H1 (cell line): ENCODE measurements around the gene TERC. TPM values are rescaled to one million over a fixed set of nuclear protein-coding genes. Genes with fewer than 3 reads are reported as not detected.

Experiments used
- CTCF ChIA-PET: fragments of 300-600 bp; sonication (Branson Sonifier 250); formaldehyde crosslinking; loops from one replicate; lab custom pipeline; 2021; ENCODE audit not compliant: partially characterized antibody; lab: Charles Lee
- POLR2A ChIA-PET: fragments of 300-600 bp; sonication (Branson Sonifier 250); formaldehyde crosslinking; loops from one replicate; lab custom pipeline; 2021; ENCODE audit warnings: inconsistent platforms; ENCODE audit not compliant: partially characterized antibody; lab: Charles Lee
- DNase-seq, 2 experiments: peaks; one replicate each; pipeline versions ENCODE4 v3.0.0 to v3.0.0-alpha.2; 2010 to 2022; ENCODE audit warnings: low spot score in 2 of 2, low read depth in 1 of 2, mixed read lengths in 1 of 2
- FAIRE-seq: peaks from 2 replicates; lab custom pipeline; 2011; peaks lifted over from hg19 to GRCh38; lab: Jason Lieb, UNC
- H2AFZ ChIP-seq: 2 replicates; pipeline ENCODE4 v1.8.1; 2012; ENCODE audit warnings: low read length, inconsistent platforms
- H2AK5ac ChIP-seq: 2 replicates; pipeline ENCODE4 v1.6.1; 2013; ENCODE audit warnings: low read depth, low read length
- H2BK120ac ChIP-seq: replicated peaks from 2 replicates; pipeline ENCODE3; 2013; ENCODE audit warnings: low read depth, low read length, inconsistent platforms
- H2BK12ac ChIP-seq: 2 replicates; pipeline ENCODE4 v1.6.1; 2013; ENCODE audit warnings: low read depth, low read length
- H2BK15ac ChIP-seq: 2 replicates; pipeline ENCODE4 v1.6.1; 2013; ENCODE audit warnings: low read length
- H2BK20ac ChIP-seq: 2 replicates; pipeline ENCODE4 v1.6.1; 2013; ENCODE audit warnings: low read length
- H2BK5ac ChIP-seq: 2 replicates; pipeline ENCODE4 v1.6.1; 2013; ENCODE audit warnings: low read depth, low read length
- H3K14ac ChIP-seq: 2 replicates; pipeline ENCODE4 v1.6.1; 2013; ENCODE audit warnings: inconsistent platforms; ENCODE audit not compliant: insufficient read length
- H3K18ac ChIP-seq: 2 replicates; pipeline ENCODE4 v1.6.1; 2013; ENCODE audit warnings: low read length; ENCODE audit errors: extremely low read depth
- H3K23ac ChIP-seq: 2 replicates; pipeline ENCODE4 v1.6.1; 2013; ENCODE audit warnings: inconsistent platforms; ENCODE audit not compliant: insufficient read length
- H3K23me2 ChIP-seq: 2 replicates; pipeline ENCODE4 v1.6.1; 2013; ENCODE audit warnings: low read depth, low read length
- H3K27ac ChIP-seq: 2 replicates; pipeline ENCODE4 v1.6.1; 2011; ENCODE audit warnings: low read depth, low read length, inconsistent platforms
- H3K27me3 ChIP-seq, 4 experiments: replicated peaks in 1 of 4; 1 replicate in 1 of 4; 2 replicates in 3 of 4; pipeline versions ENCODE4 v1.6.1 to v1.8.1; 2011 to 2013; ENCODE audit warnings: low read length in 3 of 4, mild to moderate bottlenecking in 3 of 4, inconsistent platforms in 2 of 4, mixed read lengths in 2 of 4, moderate library complexity in 1 of 4; ENCODE audit not compliant: control insufficient read depth in 3 of 4, insufficient read depth in 3 of 4; ENCODE audit errors: extremely low read depth in 1 of 4
- H3K36me3 ChIP-seq, 4 experiments: 2 replicates each; pipeline versions ENCODE4 v1.6.1 to v1.8.1; 2011 to 2013; ENCODE audit warnings: mild to moderate bottlenecking in 4 of 4, low read length in 3 of 4, moderate library complexity in 2 of 4, control low read depth in 1 of 4, inconsistent platforms in 1 of 4; ENCODE audit not compliant: insufficient read depth in 4 of 4, control insufficient read depth in 2 of 4
- H3K4ac ChIP-seq: replicated peaks from 2 replicates; pipeline ENCODE3; 2013; ENCODE audit warnings: low read length, low read depth, mixed read lengths, inconsistent platforms; ENCODE audit not compliant: insufficient read length
- H3K4me1 ChIP-seq, 4 experiments: replicated peaks in 1 of 4; 1 replicate in 1 of 4; 2 replicates in 3 of 4; pipeline versions ENCODE4 v1.6.1 to v1.8.1; 2011 to 2013; ENCODE audit warnings: low read length in 3 of 4, inconsistent platforms in 2 of 4, mixed read lengths in 1 of 4; ENCODE audit not compliant: insufficient read depth in 4 of 4, control insufficient read depth in 3 of 4
- H3K4me2 ChIP-seq, 2 experiments: 2 replicates each; pipeline versions ENCODE4 v1.6.1 to v1.8.1; 2011 to 2013; ENCODE audit warnings: low read depth in 2 of 2, low read length in 2 of 2, control low read depth in 1 of 2, inconsistent platforms in 1 of 2, mild to moderate bottlenecking in 1 of 2; ENCODE audit not compliant: insufficient read depth in 1 of 2
- H3K4me3 ChIP-seq, 4 experiments: fragments of 200-600, 300-600 bp in 1 of 4; sonication (generic), shearing (Covaris generic), sonication (Bioruptor Twin) in 1 of 4; 2 replicates each; pipeline versions ENCODE4 v1.5.1 to v1.8.1; 2011 to 2016; ENCODE audit warnings: low read length in 4 of 4, low read depth in 3 of 4, control low read depth in 2 of 4, inconsistent platforms in 2 of 4, mild to moderate bottlenecking in 2 of 4, mixed read lengths in 1 of 4, moderate library complexity in 1 of 4; ENCODE audit not compliant: insufficient read depth in 2 of 4; ENCODE audit errors: extremely low read depth in 1 of 4
- H3K56ac ChIP-seq: replicated peaks from 2 replicates; pipeline ENCODE3; 2013; ENCODE audit warnings: low read depth, mild to moderate bottlenecking, mixed read lengths, low read length, inconsistent platforms; ENCODE audit not compliant: insufficient read length
- H3K79me1 ChIP-seq: 2 replicates; pipeline ENCODE4 v1.6.1; 2013; ENCODE audit warnings: low read depth, low read length, control low read depth
- H3K79me2 ChIP-seq, 2 experiments: 2 replicates each; pipeline versions ENCODE4 v1.6.1 to v1.8.1; 2012 to 2013; ENCODE audit warnings: low read length in 2 of 2, mild to moderate bottlenecking in 2 of 2, inconsistent platforms in 1 of 2; ENCODE audit not compliant: insufficient read depth in 2 of 2, control insufficient read depth in 1 of 2
- H3K9ac ChIP-seq, 4 experiments: replicated peaks in 1 of 4; 1 replicate in 1 of 4; 2 replicates in 3 of 4; pipeline versions ENCODE4 v1.6.1 to v1.8.1; 2011 to 2013; ENCODE audit warnings: low read depth in 3 of 4, low read length in 3 of 4, control low read depth in 2 of 4, mild to moderate bottlenecking in 2 of 4, moderate library complexity in 2 of 4, inconsistent platforms in 1 of 4; ENCODE audit errors: extremely low read depth in 1 of 4
- H3K9me3 ChIP-seq, 2 experiments: 2 replicates each; pipeline versions ENCODE4 v1.6.1 to v1.8.1; 2012 to 2013; ENCODE audit warnings: mild to moderate bottlenecking in 2 of 2, moderate library complexity in 2 of 2, control low read depth in 1 of 2, inconsistent platforms in 1 of 2, low read depth in 1 of 2, low read length in 1 of 2, mixed read lengths in 1 of 2; ENCODE audit not compliant: insufficient read depth in 2 of 2
- H4K20me1 ChIP-seq, 2 experiments: replicated peaks in 1 of 2; 2 replicates each; pipeline versions ENCODE3 to v1.8.1; 2011 to 2013; ENCODE audit warnings: inconsistent platforms in 2 of 2, low read length in 2 of 2, mild to moderate bottlenecking in 1 of 2; ENCODE audit not compliant: insufficient read depth in 2 of 2, control insufficient read depth in 1 of 2
- H4K5ac ChIP-seq: 2 replicates; pipeline ENCODE4 v1.6.1; 2013; ENCODE audit warnings: low read length, low read depth, mixed read lengths, inconsistent platforms; ENCODE audit not compliant: insufficient read length
- H4K8ac ChIP-seq: 2 replicates; pipeline ENCODE4 v1.8.0; 2013; ENCODE audit warnings: mild to moderate bottlenecking, moderate library complexity, low read length, inconsistent platforms; ENCODE audit not compliant: insufficient read depth; ENCODE audit errors: extremely low read depth
- H4K91ac ChIP-seq: replicated peaks from 2 replicates; pipeline ENCODE3; 2013; ENCODE audit warnings: low read length, mixed read lengths, inconsistent platforms; ENCODE audit not compliant: insufficient read length
- EGR1 ChIP-seq: IDR thresholded peaks from 2 replicates; pipeline ENCODE4 v1.6.1; 2011; ENCODE audit warnings: low read depth, low read length, borderline replicate concordance
- TBP ChIP-seq: IDR thresholded peaks from 2 replicates; pipeline ENCODE4 v1.6.1; 2011; ENCODE audit warnings: low read depth, low read length, improper control_type of control experiment
- WGBS, 2 experiments: shearing (Covaris generic) in 1 of 2; methylation state at CpG; one replicate each; pipeline versions ENCODE4 v1.1.6 to v1.1.7; 2013 to 2015; ENCODE audit warnings: low lambda C conversion rate in 2 of 2, mixed read lengths in 2 of 2, inconsistent platforms in 1 of 2, low coverage in 1 of 2, missing lambda C conversion rate in 1 of 2; ENCODE audit not compliant: insufficient replicate concordance in 2 of 2, insufficient coverage in 1 of 2, insufficient read length in 1 of 2; ENCODE audit errors: extremely low coverage in 1 of 2, missing lambda C conversion rate in 1 of 2; 5-methylcytosine and 5-hydroxymethylcytosine counted together
- polyA plus RNA-seq, 7 experiments: library from polyadenylated mRNA; depleted of rRNA in 3 of 7; stranded (reverse) in 5 of 7; unstranded in 2 of 7; fragments of >200 nt in 5 of 7; fragments of 200-250 nt in 2 of 7; gene quantifications; 1 replicate in 5 of 7; 2 replicates in 1 of 7; 4 replicates in 1 of 7; pipeline versions ENCODE4 v1.2.1 to v1.2.3, GENCODE V29; 2011 to 2013; ENCODE audit warnings: missing spikeins in 2 of 7, mixed read lengths in 2 of 7
- total RNA-seq: library from RNA; stranded (reverse); fragmentation: NEBNext Ultra II Directional; extraction: Animal tissue kit (Norgen Biotek cat#: 25700); gene quantifications from 2 replicates; pipeline ENCODE4 v1.2.1, GENCODE V29; 2021

Gene TERC
- total and polyA plus RNA-seq, 2 of the 8 experiments (the other 6 are each of a cell fraction or from before 2014, with no cell fraction given): 2.3 to 17.0 TPM

DNA sequence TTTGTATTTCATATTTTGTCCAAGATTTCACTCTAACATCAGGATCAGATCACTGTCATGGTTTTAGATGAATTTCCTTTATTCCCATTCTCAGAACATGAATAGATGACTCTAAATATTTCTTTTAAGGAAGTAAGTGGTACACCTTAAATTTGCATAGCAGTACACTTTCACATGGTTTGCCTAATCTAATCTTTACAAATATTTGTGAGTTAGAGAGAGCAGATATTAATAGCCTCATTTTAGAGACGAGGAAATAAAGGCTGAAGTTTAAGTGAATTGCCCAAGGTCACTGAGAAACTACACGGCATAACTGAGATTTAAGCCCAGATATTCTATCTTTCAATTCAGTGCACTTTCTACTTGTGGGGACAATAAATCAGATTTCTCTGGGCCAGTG is 14.2 kb downstream of the TERC start:
- no peak for DNase-seq
- ChIA-PET CTCF (no interaction called here), POLR2A (no interaction called here)
- Histone ChIP-seq H3K27me3 (peaks cover 0 to 1% (median 0%) of the 10 kb centered on the region in 4 experiments; a peak in 1 of 7 replicates), H3K79me2 (no peaks in the 10 kb centered on the region), H4K5ac (no peak overlapping the region), H3K27ac (no peak overlapping the region), H2BK20ac (no peak overlapping the region), H3K14ac (no peak overlapping the region), H2BK5ac (no peak overlapping the region), H4K91ac (no peak overlapping the region), H3K4me3 (no peak overlapping the region), H2BK12ac (no peak overlapping the region), H3K23ac (no peak overlapping the region), H3K9me3 (no peaks in the 10 kb centered on the region), H3K4ac (no peak overlapping the region), H3K4me1 (no peaks in the 10 kb centered on the region), H3K4me2 (no peak overlapping the region), H2BK120ac (no peak overlapping the region), H3K23me2 (no peaks in the 10 kb centered on the region), H2BK15ac (no peak overlapping the region), H3K18ac (no peak overlapping the region), H3K56ac (no peak overlapping the region), H2AFZ (no peak overlapping the region), H4K20me1 (no peaks in the 10 kb centered on the region), H3K36me3 (no peaks in the 10 kb centered on the region), H3K79me1 (no peaks in the 10 kb centered on the region), H2AK5ac (no peak overlapping the region), H3K9ac (no peak overlapping the region), H4K8ac (no peak overlapping the region)
- TF ChIP-seq TBP: no peak
- no peak for TF ChIP-seq EGR1
- WGBS, 2 experiments: 98% methylated on average over 2 of the region's 2 CpGs; no CpG with 5 or more reads in 1 of the 2 experiments
- FAIRE-seq: no peak
